Activated CD8-positive, alpha-beta memory T cell treated with anti-CD3 and anti-CD28 coated beads, Interleukin-2, amount 50 U/mL, for 1 hour (primary cell): ENCODE measurements around the gene BRDT.
"Not testable (repeated sequence)": the region's sequence is repeated elsewhere in the genome, so short reads cannot be mapped to it uniquely, and the experiment has no call there.

Experiments
- DNase-seq: peaks from one replicate; pipeline ENCODE4 v3.0.0-alpha.2; 2020; ENCODE audit errors: extremely low read depth

Gene BRDT

GRCh38 chr1:91981996-91982609 lies 32.9 kb downstream of the BRDT start:
- no peak for DNase-seq

GRCh38 chr1:91993256-91993655 lies 44.1 kb downstream of the BRDT start:
- no peak for DNase-seq

- DNase-seq = peak; percentile 5
Measured at GRCh38 chr1:91997607-91998195, 48.5 kb downstream of the BRDT start.

- DNase-seq = no peak
Measured at GRCh38 chr1:92004129-92004528, 54.9 kb downstream of the BRDT start.

DNA sequence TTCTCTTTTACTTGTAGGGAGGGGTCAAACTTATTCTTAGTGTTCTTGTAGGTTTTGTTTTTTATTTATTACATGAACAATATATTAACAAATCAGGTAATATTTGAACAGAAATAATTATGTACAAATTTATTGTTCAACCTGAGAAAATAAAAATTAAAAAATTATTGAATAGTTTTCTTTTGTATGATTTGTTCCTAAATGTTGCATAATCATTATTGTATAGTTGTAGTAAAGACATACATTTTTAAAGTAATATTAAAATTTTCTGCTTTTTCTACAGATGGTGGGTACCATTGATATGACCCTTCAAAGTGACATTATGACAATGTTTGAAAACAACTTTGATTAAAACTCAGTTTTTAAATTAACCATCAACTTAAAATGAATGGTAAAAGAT lies 64.7 kb downstream of the BRDT start:
- DNase-seq = no peak

DNA sequence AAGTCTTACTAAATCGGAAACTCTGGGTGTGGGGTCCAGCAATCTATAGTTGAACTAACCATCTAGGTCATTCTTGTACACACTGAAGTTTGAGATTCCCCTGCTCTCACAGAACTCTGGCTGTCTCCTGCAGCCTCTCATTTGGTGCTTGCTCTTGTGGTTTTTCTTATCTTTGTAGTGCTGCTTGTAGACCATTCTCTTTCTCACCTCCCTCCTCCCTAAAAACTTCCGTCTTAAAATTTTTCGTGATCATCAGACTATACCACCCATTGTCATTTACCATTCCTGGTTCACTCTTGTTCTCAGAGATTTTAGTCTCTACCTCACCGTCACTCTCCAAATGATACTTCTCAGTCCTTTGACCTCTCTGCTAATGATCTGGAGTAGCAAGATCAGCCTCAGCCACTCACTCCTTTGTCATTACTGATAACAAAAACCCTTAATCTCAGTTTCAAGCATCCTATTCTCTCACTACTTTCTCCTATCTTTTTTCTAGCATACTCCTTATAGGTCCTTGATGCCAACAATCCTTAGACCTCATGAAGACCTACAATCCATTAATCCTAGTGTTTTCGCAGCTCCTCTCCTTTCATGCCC lies 67.6 kb downstream of the BRDT start:
- DNase-seq = no peak

DNA sequence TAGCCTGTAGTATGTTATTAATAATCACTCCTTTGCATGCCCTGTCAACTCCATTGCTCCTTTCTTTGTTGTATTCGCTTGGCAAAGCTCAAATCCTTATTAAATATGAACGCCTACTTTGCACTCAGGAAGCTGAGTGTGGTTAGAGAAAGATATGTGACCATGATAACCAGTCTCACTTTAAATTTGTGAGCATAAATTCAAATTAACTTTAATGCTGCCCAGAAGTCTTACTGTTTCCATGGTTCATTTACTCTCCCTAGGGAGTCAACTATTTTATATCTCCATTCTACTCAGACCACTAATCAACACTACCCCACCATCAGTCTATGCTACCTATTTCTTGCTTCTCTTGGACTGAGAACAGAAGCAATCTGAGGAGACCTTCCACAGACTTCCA lies 68.5 kb downstream of the BRDT start:
- DNase-seq = no peak

DNA sequence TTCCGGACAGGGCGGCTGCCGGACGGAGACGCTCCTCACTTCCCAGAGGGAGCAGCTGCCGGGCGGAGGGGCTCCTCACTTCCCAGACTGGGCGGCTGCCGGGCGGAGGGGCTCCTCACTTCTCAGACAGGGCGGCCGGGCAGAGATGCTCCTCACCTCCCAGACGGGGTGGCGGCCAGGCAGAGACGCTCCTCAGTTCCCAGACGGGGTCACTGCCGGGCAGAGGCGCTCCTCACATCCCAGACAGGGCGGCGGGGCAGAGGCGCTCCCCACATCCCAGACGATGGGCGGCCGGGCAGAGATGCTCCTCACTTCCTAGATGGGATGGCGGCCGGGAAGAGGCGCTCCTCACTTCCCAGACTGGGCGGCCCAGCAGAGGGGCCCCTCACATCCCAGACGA lies 76.8 kb downstream of the BRDT start:
- DNase-seq = not testable (repeated sequence)

- DNase-seq = no peak
Measured at GRCh38 chr1:92026806-92027205, 77.6 kb downstream of the BRDT start.

- no peak for DNase-seq
Measured at GRCh38 chr1:92029241-92029922, 80.2 kb downstream of the BRDT start.

DNA sequence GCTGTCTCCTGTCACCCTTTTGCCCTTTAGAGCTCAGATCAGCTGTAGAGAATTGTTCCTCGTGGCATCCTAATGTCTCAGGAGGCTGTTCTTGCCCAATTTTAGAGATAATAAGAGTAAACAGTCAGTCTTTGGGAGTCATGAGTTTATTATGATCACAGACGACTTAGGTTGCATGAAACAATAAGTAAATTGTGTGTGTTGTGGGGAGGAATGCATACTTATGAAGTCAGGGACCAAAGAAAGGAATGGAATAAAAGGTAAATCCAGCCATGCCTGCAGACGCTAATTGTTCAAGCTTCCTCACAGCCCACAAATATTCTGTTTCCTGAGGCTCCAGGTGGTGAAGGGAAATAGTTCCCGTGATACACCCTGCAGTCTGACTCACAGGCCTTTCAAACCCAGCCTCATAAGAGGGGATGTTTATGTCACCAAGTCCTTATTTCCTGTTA lies 81.5 kb downstream of the BRDT start:
- no peak for DNase-seq

DNA sequence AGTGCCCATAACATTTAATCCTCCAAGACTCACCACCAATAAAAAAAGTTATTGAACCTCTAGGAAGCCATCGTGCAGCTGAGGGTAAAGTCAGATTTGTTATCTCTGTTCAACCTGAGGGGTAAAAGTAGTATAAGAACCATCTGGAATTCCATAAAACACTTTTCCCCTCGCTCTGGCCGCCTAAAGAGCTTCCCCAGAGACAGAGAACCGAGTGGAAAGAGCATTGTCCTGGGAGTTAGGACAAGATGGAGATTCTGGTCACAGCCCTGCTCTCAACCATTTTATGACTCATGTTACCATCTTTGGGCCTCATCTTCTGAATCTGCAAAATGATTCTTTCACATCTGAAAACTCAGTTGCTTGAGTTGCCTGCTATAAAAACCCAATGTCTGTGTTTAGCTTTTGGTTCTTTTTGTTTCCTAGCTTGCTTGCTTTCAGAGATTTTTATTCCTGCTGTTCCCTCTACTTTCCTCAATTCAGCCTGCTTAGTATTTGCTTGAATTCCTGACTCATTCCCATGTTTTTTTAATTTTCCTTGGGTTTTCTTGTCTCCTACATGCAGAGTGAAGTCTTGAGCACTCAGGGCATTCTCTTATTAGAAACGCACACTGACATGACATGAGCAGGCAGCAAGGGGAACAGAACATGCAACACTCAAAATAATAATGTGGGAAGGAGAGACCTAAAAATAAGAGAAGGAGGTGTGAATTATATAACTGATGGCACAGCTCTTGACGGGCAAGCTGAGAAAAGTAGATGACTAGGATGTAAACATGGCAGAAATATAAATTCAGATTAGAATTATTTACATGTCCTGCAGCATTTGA lies 82.3 kb downstream of the BRDT start:
- no peak for DNase-seq

DNA sequence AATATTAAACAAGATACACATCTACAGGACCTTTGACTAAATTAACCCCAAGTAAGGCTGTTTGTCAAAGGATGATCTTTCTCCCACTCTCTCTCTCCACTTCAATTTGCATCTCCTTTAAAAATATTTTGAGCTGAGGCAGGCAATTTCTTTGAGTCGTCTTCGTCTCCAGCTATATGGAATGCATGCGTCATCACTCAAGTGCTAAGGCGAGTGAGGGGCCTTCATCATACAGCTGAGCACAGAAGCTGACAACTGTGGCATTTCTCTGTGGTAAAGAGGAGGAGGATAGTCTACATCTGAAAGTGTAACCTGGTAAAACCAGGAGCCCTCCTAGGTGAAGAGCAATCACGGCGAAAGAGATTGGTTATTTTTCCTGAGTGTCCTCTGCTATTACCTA lies 88.2 kb downstream of the BRDT start:
- DNase-seq = no peak

DNA sequence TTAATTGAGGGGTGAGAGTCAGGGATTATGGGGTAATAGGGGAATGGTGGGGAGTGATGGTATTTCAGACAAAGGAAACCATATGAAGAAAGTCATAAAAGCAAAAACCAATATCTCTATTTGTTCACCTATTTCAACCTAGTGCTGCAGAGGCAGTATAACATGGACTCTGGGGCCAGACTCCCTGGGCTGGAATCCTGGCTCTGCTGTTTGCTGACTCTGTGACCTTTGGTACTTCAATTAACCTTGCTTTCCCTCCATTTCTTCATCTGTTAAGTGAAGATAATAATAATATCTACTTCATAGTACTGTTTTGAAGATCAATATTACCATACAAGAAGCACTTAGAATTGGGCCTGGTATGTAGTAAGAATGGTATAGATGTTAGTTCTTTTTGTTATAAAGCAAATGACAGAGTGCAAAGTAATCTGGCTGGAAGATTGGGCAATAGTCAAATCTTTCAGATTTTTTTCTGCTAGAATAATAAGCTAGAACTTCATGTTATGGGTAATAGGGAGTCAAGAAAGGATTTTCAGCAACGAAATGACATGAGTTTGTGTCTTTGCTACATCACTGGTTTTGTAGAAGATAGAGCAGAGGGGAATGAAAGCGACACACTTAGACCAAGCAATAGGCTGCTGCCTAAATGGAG lies 89.6 kb downstream of the BRDT start:
- no peak for DNase-seq

DNA sequence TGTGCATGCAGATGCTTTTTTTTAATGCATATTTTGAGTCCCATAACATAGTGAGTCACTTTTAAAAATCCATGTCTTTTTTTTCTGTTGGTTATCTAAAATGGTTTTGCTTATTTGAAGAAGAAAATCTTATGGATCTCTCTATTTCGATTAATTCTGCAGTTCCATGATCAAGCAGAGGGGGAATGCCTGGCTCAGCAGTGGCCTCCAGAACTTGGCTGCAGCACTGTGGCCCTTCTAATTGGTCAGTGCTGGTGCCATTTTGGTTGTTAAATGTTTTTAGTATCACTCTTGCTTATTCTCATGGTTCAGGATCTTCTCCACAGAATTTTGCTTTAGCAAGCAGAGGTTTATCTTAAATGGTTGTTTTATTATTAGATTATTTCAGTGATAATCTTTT lies 91.8 kb downstream of the BRDT start:
- no peak for DNase-seq

GRCh38 chr1:92043621-92044020 lies 94.4 kb downstream of the BRDT start:
- DNase-seq = no peak

DNA sequence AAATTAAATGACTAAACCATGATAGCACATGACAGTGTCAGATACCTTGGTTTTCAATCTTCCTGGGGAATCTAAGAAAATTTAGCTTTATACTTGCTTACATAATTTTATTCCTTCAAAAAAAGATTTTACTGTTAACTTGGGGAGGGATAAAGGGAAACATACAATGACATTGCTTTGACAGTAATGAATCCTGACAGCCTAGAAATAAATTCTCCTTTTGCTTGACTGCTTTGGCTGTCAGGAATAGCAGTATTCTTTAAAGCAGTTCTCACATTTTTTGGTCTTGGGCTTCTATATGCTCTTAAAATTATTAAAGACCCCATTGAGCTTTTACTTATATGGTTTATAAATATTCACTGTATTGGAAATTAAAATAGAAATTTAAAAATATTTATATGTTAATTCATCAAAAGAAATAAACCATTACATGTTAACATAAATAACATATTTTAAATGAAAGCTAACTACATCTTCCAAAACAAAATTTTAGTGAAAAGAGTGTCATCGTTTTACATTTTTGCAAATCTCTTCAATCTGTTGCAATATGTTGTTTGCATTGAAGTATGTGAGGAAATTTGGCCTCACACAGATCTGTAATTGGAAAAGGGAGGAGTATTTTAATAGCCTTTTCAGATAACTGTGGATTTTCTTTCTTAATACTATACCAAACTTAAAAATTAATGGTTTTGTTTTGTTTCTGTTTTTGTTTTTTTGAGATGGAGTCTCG lies 96.7 kb downstream of the BRDT start:
- no peak for DNase-seq

DNA sequence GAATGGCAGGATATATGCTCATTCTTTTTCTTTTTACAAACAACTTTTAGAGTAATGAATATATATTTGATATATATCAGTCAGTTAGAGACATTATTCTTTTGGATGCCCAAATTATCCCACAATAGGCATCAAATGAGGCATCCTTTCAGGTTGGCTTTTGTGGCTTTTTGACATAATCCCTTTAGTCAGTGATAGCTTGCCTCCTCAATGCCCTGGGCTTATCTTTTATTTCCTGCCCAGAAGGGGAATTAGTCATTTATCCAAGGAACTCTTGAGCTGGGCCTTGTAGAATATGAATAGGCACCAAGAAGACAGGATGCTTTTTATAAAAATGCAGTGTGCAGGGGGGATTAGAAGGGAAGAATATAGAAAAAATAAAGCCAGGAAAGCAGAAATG lies 102.7 kb downstream of the BRDT start:
- no peak for DNase-seq
